Inflammatory macrophage (primary cell): Measurements from ENCODE around the gene LRRC72.
"Not testable (repeated sequence)": the region's sequence is repeated elsewhere in the genome, so short reads cannot be mapped to it uniquely, and the experiment has no call there.

Experiments used
- DNase-seq, 2 donors: peaks; one replicate each; pipeline ENCODE4 v3.0.0-alpha.2; 2020 to 2022

LRRC72 gene

GRCh38 chr7:16583834-16584233, 57.2 kb downstream of the LRRC72 start:
- no peak for DNase-seq

GRCh38 chr7:16585540-16585939, 58.9 kb downstream of the LRRC72 start:
- no peak for DNase-seq

- no peak for DNase-seq
Measured at GRCh38 chr7:16586081-16586874, 59.7 kb downstream of the LRRC72 start.

GRCh38 chr7:16587129-16587528, 60.5 kb downstream of the LRRC72 start:
- DNase-seq: no peak

GRCh38 chr7:16587790-16588189, 61.2 kb downstream of the LRRC72 start:
- no peak for DNase-seq

GRCh38 chr7:16589881-16590280, 63.3 kb downstream of the LRRC72 start:
- no peak for DNase-seq

- no peak for DNase-seq
Measured at GRCh38 chr7:16590424-16590823, 63.8 kb downstream of the LRRC72 start.

GRCh38 chr7:16592395-16592794, 65.8 kb downstream of the LRRC72 start:
- DNase-seq: no peak

GRCh38 chr7:16594061-16594460, 67.4 kb downstream of the LRRC72 start:
- DNase-seq: no peak

GRCh38 chr7:16594676-16595075, 68.1 kb downstream of the LRRC72 start:
- no peak for DNase-seq

GRCh38 chr7:16595596-16595995, 69.0 kb downstream of the LRRC72 start:
- DNase-seq: not testable (repeated sequence)

GRCh38 chr7:16598015-16598414, 71.4 kb downstream of the LRRC72 start:
- no peak for DNase-seq

GRCh38 chr7:16599860-16600259, 73.2 kb downstream of the LRRC72 start:
- no peak for DNase-seq

- DNase-seq: no peak
Measured at GRCh38 chr7:16603633-16604032, 77.0 kb downstream of the LRRC72 start.

GRCh38 chr7:16604054-16604453, 77.4 kb downstream of the LRRC72 start:
- no peak for DNase-seq

- DNase-seq: no peak
Measured at GRCh38 chr7:16606704-16607103, 80.1 kb downstream of the LRRC72 start.

GRCh38 chr7:16609842-16610450, 83.3 kb downstream of the LRRC72 start:
- DNase-seq: peak in 1 of 2 donors; percentile 50

GRCh38 chr7:16611711-16612110, 85.1 kb downstream of the LRRC72 start:
- no peak for DNase-seq

- no peak for DNase-seq
Measured at GRCh38 chr7:16615228-16615627, 88.6 kb downstream of the LRRC72 start.

GRCh38 chr7:16616122-16616521, 89.5 kb downstream of the LRRC72 start:
- no peak for DNase-seq

GRCh38 chr7:16616542-16616941, 89.9 kb downstream of the LRRC72 start:
- DNase-seq: no peak

GRCh38 chr7:16619979-16620408, 93.4 kb downstream of the LRRC72 start:
- DNase-seq: peak in 1 of 2 donors; percentile 18

- DNase-seq: no peak
Measured at GRCh38 chr7:16626388-16626787, 99.8 kb downstream of the LRRC72 start.

- DNase-seq: no peak
Measured at GRCh38 chr7:16627236-16627635, 100.6 kb downstream of the LRRC72 start.
